Astrocyte (in vitro differentiated cells and primary cell): ENCODE results near the gene FYN. TPM values are rescaled to one million over a fixed set of nuclear protein-coding genes. Genes with fewer than 3 reads are reported as not detected.

Experiments
- DNase-seq: peaks from one replicate; pipeline ENCODE4 v3.0.0-alpha.2; 2010; ENCODE audit warnings: low read depth
- FAIRE-seq: peaks from 2 replicates; lab custom pipeline; 2011; peaks lifted over from hg19 to GRCh38; lab: Jason Lieb, UNC
- H2AFZ ChIP-seq: 2 replicates; pipeline ENCODE4 v1.6.0; 2012; ENCODE audit warnings: low read depth, low read length, inconsistent platforms
- H3K27ac ChIP-seq: 2 replicates; pipeline ENCODE4 v1.5.1; 2011; ENCODE audit warnings: low read depth, low read length, inconsistent platforms
- H3K27me3 ChIP-seq: 2 replicates; pipeline ENCODE4 v1.6.0; 2011; ENCODE audit warnings: low read length, inconsistent platforms; ENCODE audit not compliant: insufficient read depth
- H3K36me3 ChIP-seq: 2 replicates; pipeline ENCODE4 v1.5.1; 2011; ENCODE audit warnings: low read length, inconsistent platforms; ENCODE audit not compliant: insufficient read depth
- H3K4me1 ChIP-seq: 2 replicates; pipeline ENCODE4 v1.5.1; 2011; ENCODE audit warnings: low read length, inconsistent platforms; ENCODE audit not compliant: insufficient read depth
- H3K4me2 ChIP-seq: 2 replicates; pipeline ENCODE4 v1.6.0; 2012; ENCODE audit warnings: low read length, inconsistent platforms
- H3K4me3 ChIP-seq: 2 replicates; pipeline ENCODE4 v1.5.1; 2011; ENCODE audit warnings: low read depth, mild to moderate bottlenecking, low read length, inconsistent platforms; ENCODE audit not compliant: insufficient read depth
- H3K79me2 ChIP-seq: 2 replicates; pipeline ENCODE4 v1.6.0; 2012; ENCODE audit warnings: mild to moderate bottlenecking, low read length, inconsistent platforms; ENCODE audit not compliant: insufficient read depth
- H3K9ac ChIP-seq: 2 replicates; pipeline ENCODE4 v1.6.0; 2012; ENCODE audit warnings: mild to moderate bottlenecking, low read length, inconsistent platforms
- H3K9me3 ChIP-seq: 2 replicates; pipeline ENCODE4 v1.5.1; 2012; ENCODE audit warnings: low read depth, mild to moderate bottlenecking, low read length, inconsistent platforms; ENCODE audit not compliant: insufficient read depth
- H4K20me1 ChIP-seq: 2 replicates; pipeline ENCODE4 v1.6.0; 2012; ENCODE audit warnings: low read length, inconsistent platforms; ENCODE audit not compliant: insufficient read depth
- H3K27ac Mint-ChIP-seq: one replicate; pipeline ENCODE4 v1.8.0; 2021; ENCODE audit warnings: mild to moderate bottlenecking, mixed read lengths; ENCODE audit not compliant: unreplicated experiment
- H3K27me3 Mint-ChIP-seq: one replicate; pipeline ENCODE4 v1.8.0; 2021; ENCODE audit warnings: low read depth, mixed read lengths; ENCODE audit not compliant: unreplicated experiment
- H3K36me3 Mint-ChIP-seq: one replicate; pipeline ENCODE4 v1.8.0; 2021; ENCODE audit warnings: low read depth, mixed read lengths; ENCODE audit not compliant: unreplicated experiment
- H3K4me1 Mint-ChIP-seq: one replicate; pipeline ENCODE4 v1.8.0; 2021; ENCODE audit warnings: low read depth, mixed read lengths; ENCODE audit not compliant: unreplicated experiment
- H3K4me3 Mint-ChIP-seq: one replicate; pipeline ENCODE4 v1.8.0; 2021; ENCODE audit warnings: mild to moderate bottlenecking, moderate library complexity, mixed read lengths; ENCODE audit not compliant: unreplicated experiment
- H3K9me3 Mint-ChIP-seq: one replicate; pipeline ENCODE4 v1.8.0; 2021; ENCODE audit warnings: mild to moderate bottlenecking, mixed read lengths; ENCODE audit not compliant: unreplicated experiment
- CTCF ChIP-seq: IDR thresholded peaks from 2 replicates; pipeline ENCODE4 v1.5.1; 2011; ENCODE audit warnings: low read depth, mild to moderate bottlenecking, inconsistent platforms, low read length, moderate library complexity; ENCODE audit not compliant: insufficient read depth
- EZH2 ChIP-seq: IDR thresholded peaks from 2 replicates; pipeline ENCODE4 v1.6.1; 2012; ENCODE audit warnings: mild to moderate bottlenecking, low read length, inconsistent platforms; ENCODE audit not compliant: insufficient read depth
- total RNA-seq: library from RNA; stranded (reverse); gene quantifications from 2 replicates; pipeline ENCODE4 v1.2.1, GENCODE V29; 2021

FYN gene
- total RNA-seq, 1 donor from 2014 or later = 167 TPM

DNA sequence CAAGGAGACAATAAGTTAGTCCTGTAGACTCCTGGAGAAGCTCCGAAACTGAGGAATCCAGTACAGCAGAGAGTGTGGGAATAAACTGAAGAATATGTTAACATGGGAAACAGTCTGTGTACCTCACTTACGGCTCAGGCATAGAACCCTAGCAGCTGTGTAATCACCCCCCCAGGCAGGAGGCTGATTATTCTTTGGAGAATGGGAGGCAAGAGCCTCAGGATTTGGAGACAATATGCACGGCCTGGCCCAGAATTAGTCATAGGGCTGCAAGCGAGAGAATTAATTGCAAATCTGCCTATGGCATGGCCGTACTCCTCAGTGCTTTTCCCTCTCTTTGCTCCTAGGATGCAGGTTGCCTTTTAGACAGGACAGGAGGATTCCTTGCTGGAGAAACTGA is 27.5 kb upstream of the FYN start:
- Histone ChIP-seq H3K27me3 (no peaks in the 10 kb centered on the region), H2AFZ (no peak overlapping the region), H3K4me2 (no peak overlapping the region), H3K4me1 (no peaks in the 10 kb centered on the region), H3K9ac (no peak overlapping the region), H3K27ac (no peak overlapping the region), H4K20me1 (no peaks in the 10 kb centered on the region), H3K9me3 (no peaks in the 10 kb centered on the region), H3K79me2 (no peaks in the 10 kb centered on the region), H3K36me3 (no peaks in the 10 kb centered on the region), H3K4me3 (no peak overlapping the region)
- TF ChIP-seq CTCF (no peak), EZH2 (no peak)
- Mint-ChIP-seq H3K27me3 (no peaks in the 10 kb centered on the region), H3K36me3 (no peaks in the 10 kb centered on the region), H3K4me3 (no peak overlapping the region), H3K27ac (no peak overlapping the region), H3K4me1 (no peaks in the 10 kb centered on the region), H3K9me3 (peaks cover 2% of the 10 kb centered on the region)
- DNase-seq (no peak), FAIRE-seq (no peak)

DNA sequence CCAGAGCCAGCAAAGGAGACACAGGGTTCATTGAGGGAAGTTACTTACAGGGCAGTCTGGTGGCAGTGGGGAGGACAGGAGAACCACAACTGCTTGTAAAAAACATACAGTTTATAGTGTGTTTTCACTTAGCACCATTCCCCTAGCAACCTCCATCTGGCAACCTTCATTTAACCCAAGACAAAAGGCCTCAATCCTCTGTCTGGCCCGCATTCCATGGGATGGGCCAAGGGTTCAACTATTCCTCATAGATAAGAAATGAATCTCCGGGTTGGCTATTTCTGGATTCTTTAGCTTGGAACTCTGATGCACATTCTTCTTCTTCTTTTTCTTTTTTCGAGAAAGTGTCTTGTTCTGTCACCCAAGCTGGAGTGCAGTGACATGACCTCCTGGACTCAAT is 26.3 kb upstream of the FYN start:
- no peak overlapping the region for H3K4me2 ChIP-seq
- H2AFZ ChIP-seq = no peak overlapping the region
- peaks cover 3% of the 10 kb centered on the region for H3K4me1 ChIP-seq
- Mint-ChIP-seq H3K4me1 (no peaks in the 10 kb centered on the region), H3K36me3 (no peaks in the 10 kb centered on the region), H3K9me3 (peaks cover 4% of the 10 kb centered on the region), H3K4me3 (no peak overlapping the region), H3K27ac (no peak overlapping the region), H3K27me3 (no peaks in the 10 kb centered on the region)
- H3K27ac ChIP-seq = no peak overlapping the region
- H3K4me3 ChIP-seq = no peak overlapping the region
- no peaks in the 10 kb centered on the region for H4K20me1 ChIP-seq
- TF ChIP-seq CTCF (no peak), EZH2 (no peak)
- FAIRE-seq (no peak), DNase-seq (peak; percentile 15)
- no peaks in the 10 kb centered on the region for H3K27me3 ChIP-seq
- H3K79me2 ChIP-seq = no peaks in the 10 kb centered on the region
- H3K9me3 ChIP-seq = no peaks in the 10 kb centered on the region
- H3K36me3 ChIP-seq = no peaks in the 10 kb centered on the region
- no peak overlapping the region for H3K9ac ChIP-seq

- peaks cover 4% of the 10 kb centered on the region for H3K9me3 Mint-ChIP-seq
Measured at GRCh38 chr6:111898452-111898851, 25.2 kb upstream of the FYN start.

More at GRCh38 chr6:111898452-111898851, 25.2 kb upstream of the FYN start:
- Mint-ChIP-seq H3K27ac (no peak overlapping the region), H3K4me3 (no peak overlapping the region), H3K36me3 (no peaks in the 10 kb centered on the region), H3K4me1 (no peaks in the 10 kb centered on the region), H3K27me3 (no peaks in the 10 kb centered on the region)
- peaks cover 8% of the 10 kb centered on the region for H3K4me1 ChIP-seq
- DNase-seq (no peak), FAIRE-seq (no peak)
- no peak overlapping the region for H3K4me3 ChIP-seq
- no peak for TF ChIP-seq CTCF
- no peak for TF ChIP-seq EZH2
- no peaks in the 10 kb centered on the region for H3K79me2 ChIP-seq
- no peak overlapping the region for H3K4me2 ChIP-seq
- no peak overlapping the region for H3K27ac ChIP-seq
- no peak overlapping the region for H2AFZ ChIP-seq
- no peaks in the 10 kb centered on the region for H3K27me3 ChIP-seq
- no peaks in the 10 kb centered on the region for H3K9me3 ChIP-seq
- H3K9ac ChIP-seq = no peak overlapping the region
- no peaks in the 10 kb centered on the region for H3K36me3 ChIP-seq
- H4K20me1 ChIP-seq = no peaks in the 10 kb centered on the region
